Mesendoderm (in vitro differentiated cells): Measurements from ENCODE around the gene ABL1.
"Not testable (repeated sequence)": the region's sequence is repeated elsewhere in the genome, so short reads cannot be mapped to it uniquely, and the experiment has no call there.

Source experiments
- DNase-seq: peaks from one replicate; pipeline ENCODE4 v3.0.0; 2013
- H2AK5ac ChIP-seq: 2 replicates; pipeline ENCODE4 v1.6.1; 2013; ENCODE audit warnings: low read length, inconsistent platforms
- H2BK120ac ChIP-seq: 2 replicates; pipeline ENCODE4 v1.6.1; 2013; ENCODE audit warnings: low read depth, mild to moderate bottlenecking, low read length, moderate library complexity, mixed read lengths
- H2BK15ac ChIP-seq: replicated peaks from 2 replicates; pipeline ENCODE4 v1.6.1; 2013; ENCODE audit warnings: low read depth, mild to moderate bottlenecking, moderate library complexity
- H2BK5ac ChIP-seq: 2 replicates; pipeline ENCODE4 v1.6.1; 2013; ENCODE audit warnings: low read length, inconsistent platforms
- H3K18ac ChIP-seq: 2 replicates; pipeline ENCODE4 v1.6.1; 2013; ENCODE audit warnings: mild to moderate bottlenecking, low read length, mixed read lengths
- H3K23ac ChIP-seq: one replicate; pipeline ENCODE4 v1.6.1; 2013; ENCODE audit warnings: low read length
- H3K27ac ChIP-seq: 2 replicates; pipeline ENCODE4 v1.5.1; 2013; ENCODE audit warnings: low read depth, mild to moderate bottlenecking, inconsistent platforms, low read length, moderate library complexity
- H3K27me3 ChIP-seq: 2 replicates; pipeline ENCODE4 v1.6.1; 2013; ENCODE audit warnings: low read length, control low read depth, mild to moderate bottlenecking, inconsistent platforms; ENCODE audit not compliant: insufficient read depth, poor library complexity
- H3K36me3 ChIP-seq: 2 replicates; pipeline ENCODE4 v1.6.1; 2013; ENCODE audit warnings: low read length, inconsistent platforms; ENCODE audit not compliant: control insufficient read depth, insufficient read depth
- H3K4ac ChIP-seq: one replicate; pipeline ENCODE4 v1.6.1; 2013; ENCODE audit warnings: low read depth, mild to moderate bottlenecking, low read length, moderate library complexity
- H3K4me1 ChIP-seq: 2 replicates; pipeline ENCODE4 v1.6.1; 2013; ENCODE audit warnings: low read depth, low read length, inconsistent platforms; ENCODE audit not compliant: control insufficient read depth
- H3K4me2 ChIP-seq: 2 replicates; pipeline ENCODE4 v1.6.1; 2013; ENCODE audit warnings: low read length
- H3K4me3 ChIP-seq: 2 replicates; pipeline ENCODE4 v1.5.1; 2013; ENCODE audit warnings: mild to moderate bottlenecking, low read length
- H3K56ac ChIP-seq: one replicate; pipeline ENCODE4 v1.6.1; 2013; ENCODE audit warnings: low read length
- H3K79me1 ChIP-seq: 2 replicates; pipeline ENCODE4 v1.6.1; 2013; ENCODE audit warnings: low read length, inconsistent platforms
- H3K79me2 ChIP-seq: 2 replicates; pipeline ENCODE4 v1.6.1; 2013; ENCODE audit warnings: mild to moderate bottlenecking, low read length; ENCODE audit not compliant: control insufficient read depth, insufficient read depth
- H3K9ac ChIP-seq: 2 replicates; pipeline ENCODE4 v1.6.1; 2013; ENCODE audit warnings: low read length, inconsistent platforms
- H4K5ac ChIP-seq: one replicate; pipeline ENCODE4 v1.6.1; 2013; ENCODE audit warnings: low read length
- H4K8ac ChIP-seq: one replicate; pipeline ENCODE4 v1.6.1; 2013; ENCODE audit warnings: low read depth, mild to moderate bottlenecking, control low read depth, low read length, moderate library complexity
- WGBS: extraction: QIAGEN DNeasy Blood & Tissue Kit; methylation state at CpG from one replicate; pipeline ENCODE4 v1.1.7; 2013; ENCODE audit warnings: low lambda C conversion rate, missing lambda C conversion rate; ENCODE audit not compliant: insufficient coverage; ENCODE audit errors: extremely low coverage; 5-methylcytosine and 5-hydroxymethylcytosine counted together

The ABL1 gene

DNA sequence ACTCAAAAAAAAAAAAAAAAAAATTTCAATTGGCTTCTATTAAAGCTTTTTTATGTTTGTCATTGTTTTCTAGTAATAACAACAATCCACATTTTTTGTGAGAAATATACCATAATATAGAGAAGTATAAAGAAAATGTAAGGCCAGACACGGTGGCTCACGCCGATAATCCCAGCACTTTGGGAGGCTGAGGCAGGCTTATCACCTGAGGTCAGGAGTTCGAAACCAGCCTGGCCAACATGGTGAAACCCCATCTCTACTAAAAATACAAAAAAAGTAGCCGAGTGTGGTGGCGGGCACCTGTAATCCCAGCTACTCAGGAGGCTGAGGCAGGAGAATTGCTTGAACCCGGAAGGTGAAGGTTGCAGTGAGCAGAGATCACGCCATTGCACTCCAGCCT is 13.5 kb downstream of the ABL1 start:
- not testable (repeated sequence) for H3K27me3 ChIP-seq, H2AK5ac ChIP-seq, H2BK15ac ChIP-seq, H3K23ac ChIP-seq, H3K4me1 ChIP-seq, H2BK5ac ChIP-seq, H3K4me3 ChIP-seq, H3K56ac ChIP-seq, H3K27ac ChIP-seq, H4K8ac ChIP-seq, H2BK120ac ChIP-seq, DNase-seq, H3K4me2 ChIP-seq, H3K36me3 ChIP-seq, H3K79me1 ChIP-seq, H3K4ac ChIP-seq, H4K5ac ChIP-seq, H3K9ac ChIP-seq, H3K18ac ChIP-seq
- H3K79me2 ChIP-seq = peaks cover 54% of the 10 kb centered on the region
- WGBS = no CpG with 5 or more reads among the region's 8 CpGs

DNA sequence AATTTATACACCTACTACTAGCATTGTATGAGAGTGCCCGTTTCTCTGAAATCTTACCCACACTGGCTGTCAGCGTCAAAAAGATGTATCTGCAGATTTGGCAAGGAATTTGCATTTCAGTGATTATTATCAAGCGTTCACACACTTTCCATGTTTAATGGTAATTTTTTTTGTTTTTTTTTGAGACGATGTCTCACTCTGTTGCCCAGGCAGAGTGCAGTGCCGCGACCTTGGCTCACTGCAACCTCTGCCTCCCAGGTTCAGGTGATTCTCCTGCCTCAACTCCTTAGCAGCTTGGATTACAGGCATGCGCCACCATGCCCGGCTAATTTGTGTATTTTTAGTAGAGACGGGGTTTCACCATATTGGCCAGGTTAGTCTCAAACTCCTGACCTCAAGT is 14.3 kb downstream of the ABL1 start:
- no peak overlapping the region for H3K4me2 ChIP-seq
- no peaks in the 10 kb centered on the region for H3K27me3 ChIP-seq
- no peaks in the 10 kb centered on the region for H3K36me3 ChIP-seq
- H2BK120ac ChIP-seq = no peak overlapping the region
- H3K4me3 ChIP-seq = no peak overlapping the region
- H3K4ac ChIP-seq = no peak overlapping the region
- H3K4me1 ChIP-seq = peaks cover 5% of the 10 kb centered on the region
- DNase-seq = no peak
- no peak overlapping the region for H2BK15ac ChIP-seq
- H3K56ac ChIP-seq = no peak overlapping the region
- WGBS = no CpG with 5 or more reads among the region's 9 CpGs
- H3K79me1 ChIP-seq = peaks cover 4% of the 10 kb centered on the region
- H3K23ac ChIP-seq = no peak overlapping the region
- no peak overlapping the region for H3K18ac ChIP-seq
- no peak overlapping the region for H4K5ac ChIP-seq
- H4K8ac ChIP-seq = no peak overlapping the region
- no peak overlapping the region for H2AK5ac ChIP-seq
- no peak overlapping the region for H3K27ac ChIP-seq
- no peak overlapping the region for H2BK5ac ChIP-seq
- no peak overlapping the region for H3K9ac ChIP-seq
- peaks cover 46% of the 10 kb centered on the region for H3K79me2 ChIP-seq

- Histone ChIP-seq H3K4ac (no peak overlapping the region), H3K18ac (no peak overlapping the region), H3K4me3 (no peak overlapping the region), H3K79me1 (peaks cover 6% of the 10 kb centered on the region), H4K5ac (no peak overlapping the region), H2BK5ac (no peak overlapping the region), H3K4me2 (no peak overlapping the region), H3K9ac (no peak overlapping the region), H3K56ac (no peak overlapping the region), H3K27me3 (no peaks in the 10 kb centered on the region), H3K27ac (no peak overlapping the region), H3K23ac (no peak overlapping the region), H2BK120ac (no peak overlapping the region), H4K8ac (no peak overlapping the region), H2AK5ac (no peak overlapping the region), H3K79me2 (peaks cover 30% of the 10 kb centered on the region), H2BK15ac (no peak overlapping the region), H3K36me3 (peaks cover 3% of the 10 kb centered on the region), H3K4me1 (peaks cover 2% of the 10 kb centered on the region)
- DNase-seq = no peak
- no CpG with 5 or more reads among the region's 7 CpGs for WGBS
Measured at GRCh38 chr9:130852801-130853200, 17.7 kb downstream of the ABL1 start.

- Histone ChIP-seq H4K8ac (no peak overlapping the region), H3K4me2 (no peak overlapping the region), H3K79me2 (peaks cover 32% of the 10 kb centered on the region), H3K56ac (no peak overlapping the region), H4K5ac (no peak overlapping the region), H3K18ac (no peak overlapping the region), H3K4me3 (no peak overlapping the region), H3K27me3 (no peaks in the 10 kb centered on the region), H2BK15ac (no peak overlapping the region), H3K23ac (no peak overlapping the region), H3K4ac (no peak overlapping the region), H2AK5ac (no peak overlapping the region), H2BK120ac (no peak overlapping the region), H3K27ac (no peak overlapping the region), H3K79me1 (peaks cover 8% of the 10 kb centered on the region), H3K36me3 (peaks cover 3% of the 10 kb centered on the region), H2BK5ac (no peak overlapping the region), H3K9ac (no peak overlapping the region), H3K4me1 (peaks cover 2% of the 10 kb centered on the region)
- no CpG with 5 or more reads among the region's 8 CpGs for WGBS
- DNase-seq = no peak
Measured at GRCh38 chr9:130854092-130854491, 19.0 kb downstream of the ABL1 start.

DNA sequence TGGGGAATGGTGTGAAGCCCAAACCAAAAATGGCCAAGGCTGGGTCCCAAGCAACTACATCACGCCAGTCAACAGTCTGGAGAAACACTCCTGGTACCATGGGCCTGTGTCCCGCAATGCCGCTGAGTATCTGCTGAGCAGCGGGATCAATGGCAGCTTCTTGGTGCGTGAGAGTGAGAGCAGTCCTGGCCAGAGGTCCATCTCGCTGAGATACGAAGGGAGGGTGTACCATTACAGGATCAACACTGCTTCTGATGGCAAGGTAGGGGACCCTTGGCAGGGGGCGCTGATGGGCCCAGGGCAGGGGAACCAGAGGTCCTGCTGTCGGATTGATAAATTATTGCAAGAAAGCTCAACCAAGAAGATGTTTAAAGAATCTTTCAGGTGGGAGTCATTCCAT is 19.8 kb downstream of the ABL1 start:
- no peak for DNase-seq
- no peak overlapping the region for H2AK5ac ChIP-seq
- no peak overlapping the region for H2BK5ac ChIP-seq
- H3K4ac ChIP-seq = no peak overlapping the region
- H3K27me3 ChIP-seq = no peaks in the 10 kb centered on the region
- no peak overlapping the region for H3K9ac ChIP-seq
- peaks cover 25% of the 10 kb centered on the region for H3K79me2 ChIP-seq
- H3K36me3 ChIP-seq = peaks cover 3% of the 10 kb centered on the region
- no peak overlapping the region for H3K4me2 ChIP-seq
- H2BK120ac ChIP-seq = no peak overlapping the region
- no peak overlapping the region for H3K18ac ChIP-seq
- H3K23ac ChIP-seq = no peak overlapping the region
- no peak overlapping the region for H3K4me3 ChIP-seq
- H3K4me1 ChIP-seq = peaks cover 2% of the 10 kb centered on the region
- no peak overlapping the region for H3K27ac ChIP-seq
- no peak overlapping the region for H4K5ac ChIP-seq
- no CpG with 5 or more reads among the region's 9 CpGs for whole genome bisulfite sequencing
- no peak overlapping the region for H4K8ac ChIP-seq
- H3K79me1 ChIP-seq = peaks cover 8% of the 10 kb centered on the region
- no peak overlapping the region for H3K56ac ChIP-seq
- no peak overlapping the region for H2BK15ac ChIP-seq

GRCh38 chr9:130856474-130856873 is 21.4 kb downstream of the ABL1 start:
- no peak overlapping the region for H3K18ac ChIP-seq
- H3K27me3 ChIP-seq = no peaks in the 10 kb centered on the region
- peaks cover 18% of the 10 kb centered on the region for H3K79me2 ChIP-seq
- H3K23ac ChIP-seq = no peak overlapping the region
- no CpG with 5 or more reads among the region's 8 CpGs for WGBS
- H2BK5ac ChIP-seq = no peak overlapping the region
- no peak overlapping the region for H3K56ac ChIP-seq
- H3K4me3 ChIP-seq = no peak overlapping the region
- H2BK120ac ChIP-seq = no peak overlapping the region
- H3K79me1 ChIP-seq = peaks cover 16% of the 10 kb centered on the region
- H3K36me3 ChIP-seq = peaks cover 5% of the 10 kb centered on the region
- DNase-seq = no peak
- no peak overlapping the region for H3K9ac ChIP-seq
- H4K5ac ChIP-seq = no peak overlapping the region
- no peak overlapping the region for H3K4ac ChIP-seq
- no peak overlapping the region for H3K4me2 ChIP-seq
- H3K27ac ChIP-seq = no peak overlapping the region
- no peak overlapping the region for H2AK5ac ChIP-seq
- H4K8ac ChIP-seq = no peak overlapping the region
- H3K4me1 ChIP-seq = peaks cover 2% of the 10 kb centered on the region
- H2BK15ac ChIP-seq = no peak overlapping the region
